Immature natural killer cell (primary cell): ENCODE measurements around the gene PLOD2. TPM values are rescaled to one million over a fixed set of nuclear protein-coding genes. Genes with fewer than 3 reads are reported as not detected.

Experiments used
- DNase-seq, 3 donors: peaks; one replicate each; pipeline ENCODE4 v3.0.0; 2022; ENCODE audit warnings: mixed read lengths in 1 of 3
- H3K27ac Mint-ChIP-seq, 6 donors: one replicate each; pipeline ENCODE4 v1.8.0; 2020; ENCODE audit warnings: mixed read lengths in 6 of 6, mild to moderate bottlenecking in 5 of 6, inconsistent platforms in 4 of 6, moderate library complexity in 3 of 6
- H3K27me3 Mint-ChIP-seq, 3 donors: one replicate each; pipeline ENCODE4 v1.8.0; 2020 to 2021; ENCODE audit warnings: low read depth in 3 of 3, mild to moderate bottlenecking in 3 of 3, mixed read lengths in 3 of 3, moderate library complexity in 3 of 3, inconsistent platforms in 1 of 3
- H3K36me3 Mint-ChIP-seq, 3 donors: one replicate each; pipeline ENCODE4 v1.8.0; 2020; ENCODE audit warnings: mixed read lengths in 3 of 3, inconsistent platforms in 2 of 3, mild to moderate bottlenecking in 2 of 3
- H3K4me1 Mint-ChIP-seq, 2 donors: one replicate each; pipeline ENCODE4 v1.8.0; 2020; ENCODE audit warnings: inconsistent platforms in 2 of 2, mild to moderate bottlenecking in 2 of 2, mixed read lengths in 2 of 2, moderate library complexity in 1 of 2
- H3K4me3 Mint-ChIP-seq, 5 donors: one replicate each; pipeline ENCODE4 v1.8.0; 2020; ENCODE audit warnings: mild to moderate bottlenecking in 5 of 5, mixed read lengths in 5 of 5, inconsistent platforms in 3 of 5, moderate library complexity in 3 of 5
- H3K9me3 Mint-ChIP-seq, 6 donors: one replicate each; pipeline ENCODE4 v1.8.0; 2020; ENCODE audit warnings: mild to moderate bottlenecking in 6 of 6, mixed read lengths in 6 of 6, inconsistent platforms in 4 of 6, moderate library complexity in 3 of 6
- polyA plus RNA-seq, 3 donors: library from polyadenylated mRNA; unstranded; fragments of 300-500 nt; fragmentation: Illumina TruSeq; gene quantifications; one replicate each; pipeline ENCODE4 v1.2.3, GENCODE V29; 2021

Gene PLOD2
- polyA plus RNA-seq, 3 donors from 2014 or later: not detected

DNA sequence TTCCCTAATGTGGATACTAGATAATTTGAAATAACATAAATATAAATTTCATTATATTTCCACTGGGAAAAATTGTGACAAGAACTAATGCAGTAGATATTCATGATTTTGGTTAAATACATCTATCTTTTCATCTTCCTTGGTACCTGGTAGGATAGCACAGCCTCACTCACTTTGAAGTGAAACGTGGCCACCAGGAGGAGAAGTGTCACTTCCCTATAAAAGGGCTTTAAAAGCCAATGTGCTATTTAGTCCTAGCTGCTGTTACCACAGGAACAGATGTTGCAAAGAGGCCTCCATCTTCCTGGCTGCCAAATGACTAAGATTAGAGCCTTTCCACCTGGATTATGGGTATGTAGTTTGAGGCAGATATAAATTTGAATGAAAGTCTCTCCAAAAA, 140.0 kb downstream of the PLOD2 start:
- DNase-seq: no peak
- H3K9me3 Mint-ChIP-seq: peaks cover 7 to 40% (median 16%) of the 10 kb centered on the region in 6 donors
- peaks cover 0 to 2% (median 2%) of the 10 kb centered on the region in 3 donors for H3K27me3 Mint-ChIP-seq
- no peak overlapping the region for H3K4me3 Mint-ChIP-seq
- no peaks in the 10 kb centered on the region for H3K4me1 Mint-ChIP-seq
- H3K36me3 Mint-ChIP-seq: peaks cover 0 to 6% (median 0%) of the 10 kb centered on the region in 3 donors
- no peak overlapping the region for H3K27ac Mint-ChIP-seq

DNA sequence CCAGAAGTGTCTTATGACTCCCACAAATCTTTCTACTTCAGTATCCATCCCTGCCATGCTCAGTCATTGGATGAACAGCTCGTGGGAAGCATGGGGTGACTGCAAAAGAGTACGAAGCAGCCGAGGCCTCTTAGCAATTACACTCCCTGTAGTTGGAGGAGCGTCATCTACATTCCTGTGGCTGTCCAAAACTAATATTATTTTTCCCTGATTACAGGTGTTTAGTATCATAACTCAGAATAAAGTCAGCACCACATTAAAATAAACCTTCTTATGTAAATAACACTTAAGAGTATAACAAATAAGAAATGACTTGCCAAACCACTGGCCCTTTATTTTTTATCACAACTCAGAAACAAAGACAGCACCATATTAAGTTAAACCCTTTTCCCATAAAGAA, 141.5 kb downstream of the PLOD2 start:
- Mint-ChIP-seq H3K27ac (no peak overlapping the region), H3K4me1 (no peaks in the 10 kb centered on the region), H3K36me3 (peaks cover 0 to 6% (median 0%) of the 10 kb centered on the region in 3 donors), H3K27me3 (peaks cover 0 to 2% (median 2%) of the 10 kb centered on the region in 3 donors), H3K9me3 (peaks cover 9 to 41% (median 16%) of the 10 kb centered on the region in 6 donors), H3K4me3 (no peak overlapping the region)
- no peak for DNase-seq

Other genes with a start within 250 kb of the PLOD2 start
- under 1 TPM in 1 of 3 donors, not detected in 2; 0.41 TPM for gene PLSCR4, start 89.9 kb upstream of the PLOD2 start, polyA plus RNA-seq